Measurements from ENCODE around the gene TSPAN4.

The TSPAN4 gene

DNA sequence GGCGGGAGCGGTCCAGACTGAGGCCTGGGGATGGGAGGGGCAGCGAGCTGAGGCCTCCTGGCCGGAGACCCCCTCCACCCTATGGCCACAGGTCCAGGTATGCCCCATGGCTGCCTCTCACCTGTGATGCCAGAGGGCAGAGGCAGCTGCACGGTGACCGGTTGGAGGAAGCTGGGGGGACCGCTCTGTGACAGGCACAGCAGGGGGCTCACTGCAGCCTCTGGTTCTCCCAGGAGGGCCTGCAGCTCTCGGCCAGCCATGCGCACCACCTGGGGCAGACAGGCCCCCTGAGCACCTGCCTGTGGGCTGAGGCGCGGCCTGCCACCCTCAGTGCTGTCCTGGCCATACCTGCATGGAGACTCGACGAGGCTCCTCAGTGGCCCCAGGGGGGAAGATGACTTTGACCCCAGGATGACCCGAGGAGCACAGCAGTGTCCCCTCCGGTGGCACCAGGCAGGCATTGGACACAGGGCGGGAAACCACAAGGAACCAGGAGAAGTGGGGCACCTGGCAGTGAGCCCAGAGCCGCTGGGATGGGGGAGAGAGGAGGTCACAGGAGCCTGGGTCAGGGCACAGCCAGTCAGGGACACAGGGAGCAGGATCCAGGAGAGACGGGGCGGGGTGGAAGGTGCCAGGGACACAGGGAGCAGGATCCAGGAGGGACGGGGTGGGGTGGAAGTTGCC, 41.4 kb upstream of the TSPAN4 start:
- no peak for DNase-seq (ENCODE audit: low spot score)
- no peak overlapping the region for H3K4me3 Mint-ChIP-seq
- H3K27me3 Mint-ChIP-seq (ENCODE audit: low read depth), result no peaks in the 10 kb centered on the region
- peaks cover 11% of the 10 kb centered on the region for H3K4me1 Mint-ChIP-seq (ENCODE audit: low read depth)
- no peaks in the 10 kb centered on the region for H3K9me3 Mint-ChIP-seq
- peaks cover 3% of the 10 kb centered on the region for H3K36me3 Mint-ChIP-seq (ENCODE audit: low read depth)
- peak overlapping the region; percentile 20 for H3K27ac Mint-ChIP-seq

DNA sequence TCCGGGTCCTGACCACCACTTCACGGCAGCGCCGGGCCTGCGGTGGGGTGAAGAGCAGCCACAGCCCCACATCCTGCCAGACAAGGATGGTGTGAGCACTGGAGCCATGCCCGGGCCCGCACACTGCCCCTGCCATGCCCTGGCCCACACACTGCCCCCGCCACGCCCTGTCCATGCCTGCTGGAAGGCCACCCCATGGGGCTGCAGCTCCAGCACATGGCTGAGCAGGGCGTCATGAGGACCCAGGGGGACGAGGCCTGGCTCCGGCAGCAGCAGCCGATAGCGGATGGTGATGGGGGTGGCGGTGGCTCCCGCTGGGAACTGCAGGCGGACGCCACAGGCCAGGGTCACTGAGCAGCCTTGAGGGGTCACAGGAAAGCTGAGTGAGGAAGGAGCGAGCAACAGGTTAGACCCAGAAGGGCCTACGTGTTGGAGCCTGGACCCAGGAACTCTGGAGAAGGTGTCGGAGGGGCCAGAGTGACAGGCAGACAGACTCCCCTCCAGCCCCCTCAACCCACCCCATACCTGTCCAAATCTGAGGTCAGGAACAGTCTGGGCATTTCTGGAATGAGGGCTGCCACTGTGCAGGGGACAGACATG, 40.5 kb upstream of the TSPAN4 start:
- Mint-ChIP-seq H3K4me3 (no peak overlapping the region), H3K27ac (no peak overlapping the region), H3K9me3 (no peaks in the 10 kb centered on the region), H3K4me1 (ENCODE audit: low read depth) (peaks cover 5% of the 10 kb centered on the region), H3K36me3 (ENCODE audit: low read depth) (peaks cover 3% of the 10 kb centered on the region), H3K27me3 (ENCODE audit: low read depth) (no peaks in the 10 kb centered on the region)
- no peak for DNase-seq (ENCODE audit: low spot score)

GRCh38 chr11:802693-803466, 39.8 kb upstream of the TSPAN4 start:
- Mint-ChIP-seq H3K27ac (no peak overlapping the region), H3K4me1 (ENCODE audit: low read depth) (peaks cover 4% of the 10 kb centered on the region), H3K9me3 (no peaks in the 10 kb centered on the region), H3K36me3 (ENCODE audit: low read depth) (peaks cover 3% of the 10 kb centered on the region), H3K27me3 (ENCODE audit: low read depth) (no peaks in the 10 kb centered on the region), H3K4me3 (peak overlapping the region; percentile 58)
- DNase-seq (ENCODE audit: low spot score), result no peak

DNA sequence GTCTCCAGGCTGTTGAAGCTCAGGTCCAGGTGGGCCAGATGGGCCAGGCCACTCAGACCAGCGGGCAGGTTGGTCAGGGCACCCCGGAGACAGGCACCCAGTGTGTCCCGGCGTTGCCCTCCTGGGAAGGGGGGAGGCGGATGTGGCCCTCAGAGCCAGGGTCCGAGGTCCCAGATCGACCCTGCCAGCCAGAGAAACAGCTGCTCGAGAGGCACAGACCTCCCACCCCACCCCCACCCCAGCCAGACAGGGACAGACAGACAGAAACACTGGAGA, 39.2 kb upstream of the TSPAN4 start:
- peak overlapping the region; percentile 82 for H3K4me3 Mint-ChIP-seq
- H3K4me1 Mint-ChIP-seq (ENCODE audit: low read depth), result peaks cover 5% of the 10 kb centered on the region

GRCh38 chr11:803770-804598, 38.7 kb upstream of the TSPAN4 start:
- Mint-ChIP-seq H3K27me3 (ENCODE audit: low read depth) (no peaks in the 10 kb centered on the region), H3K4me1 (ENCODE audit: low read depth) (peaks cover 7% of the 10 kb centered on the region), H3K4me3 (peak overlapping the region; percentile 82), H3K9me3 (no peaks in the 10 kb centered on the region), H3K36me3 (ENCODE audit: low read depth) (peaks cover 4% of the 10 kb centered on the region), H3K27ac (peak overlapping the region; percentile 60)
- DNase-seq (ENCODE audit: low spot score), result no peak

More for the DNA sequence above, 39.2 kb upstream of the TSPAN4 start:
- H3K9me3 Mint-ChIP-seq, result no peaks in the 10 kb centered on the region
- H3K27ac Mint-ChIP-seq, result no peak overlapping the region
- DNase-seq (ENCODE audit: low spot score), result no peak
- no peaks in the 10 kb centered on the region for H3K27me3 Mint-ChIP-seq (ENCODE audit: low read depth)
- peaks cover 3% of the 10 kb centered on the region for H3K36me3 Mint-ChIP-seq (ENCODE audit: low read depth)

GRCh38 chr11:804599-804964, 38.1 kb upstream of the TSPAN4 start:
- Mint-ChIP-seq H3K4me1 (ENCODE audit: low read depth) (peaks cover 8% of the 10 kb centered on the region), H3K27ac (peak overlapping the region; percentile 60), H3K36me3 (ENCODE audit: low read depth) (peaks cover 5% of the 10 kb centered on the region), H3K4me3 (peak overlapping the region; percentile 82), H3K9me3 (no peaks in the 10 kb centered on the region), H3K27me3 (ENCODE audit: low read depth) (no peaks in the 10 kb centered on the region)
- no peak for DNase-seq (ENCODE audit: low spot score)

GRCh38 chr11:808427-809286, 34.0 kb upstream of the TSPAN4 start:
- H3K4me1 Mint-ChIP-seq (ENCODE audit: low read depth), result peaks cover 16% of the 10 kb centered on the region
- H3K36me3 Mint-ChIP-seq (ENCODE audit: low read depth), result peaks cover 31% of the 10 kb centered on the region
- H3K27ac Mint-ChIP-seq, result peak overlapping the region; percentile 93
- H3K27me3 Mint-ChIP-seq (ENCODE audit: low read depth), result no peaks in the 10 kb centered on the region
- peak overlapping the region; percentile 89 for H3K4me3 Mint-ChIP-seq
- H3K9me3 Mint-ChIP-seq, result no peaks in the 10 kb centered on the region
- DNase-seq (ENCODE audit: low spot score), result no peak

- no peaks in the 10 kb centered on the region for H3K27me3 Mint-ChIP-seq (ENCODE audit: low read depth)
- no peaks in the 10 kb centered on the region for H3K9me3 Mint-ChIP-seq
- peak; percentile 97 for DNase-seq (ENCODE audit: low spot score)
- H3K4me1 Mint-ChIP-seq (ENCODE audit: low read depth), result peaks cover 15% of the 10 kb centered on the region
- H3K36me3 Mint-ChIP-seq (ENCODE audit: low read depth), result peaks cover 33% of the 10 kb centered on the region
- peak within 1 kb of the TSS; percentile 93 for H3K27ac Mint-ChIP-seq
- H3K4me3 Mint-ChIP-seq, result peak within 1 kb of the TSS; percentile 89
Observed at GRCh38 chr11:809287-810039, 33.2 kb upstream of the TSPAN4 start, which contains the start of gene RPLP2. Gene RPLP2 (plus strand): TSS chr11:809967. CDS start chr11:810235, 268 bp downstream.

- Mint-ChIP-seq H3K27ac (peak overlapping the region; percentile 93), H3K9me3 (no peaks in the 10 kb centered on the region), H3K27me3 (ENCODE audit: low read depth) (no peaks in the 10 kb centered on the region), H3K4me1 (ENCODE audit: low read depth) (peaks cover 14% of the 10 kb centered on the region), H3K4me3 (peak overlapping the region; percentile 89), H3K36me3 (ENCODE audit: low read depth) (peaks cover 33% of the 10 kb centered on the region)
- DNase-seq (ENCODE audit: low spot score), result no peak
Observed at GRCh38 chr11:810040-810567, 32.5 kb upstream of the TSPAN4 start.

- H3K9me3 Mint-ChIP-seq, result no peaks in the 10 kb centered on the region
- peaks cover 14% of the 10 kb centered on the region for H3K4me1 Mint-ChIP-seq (ENCODE audit: low read depth)
- DNase-seq (ENCODE audit: low spot score), result no peak
- no peaks in the 10 kb centered on the region for H3K27me3 Mint-ChIP-seq (ENCODE audit: low read depth)
- peak overlapping the region; percentile 55 for H3K27ac Mint-ChIP-seq
- H3K4me3 Mint-ChIP-seq, result peak overlapping the region; percentile 88
- peaks cover 33% of the 10 kb centered on the region for H3K36me3 Mint-ChIP-seq (ENCODE audit: low read depth)
Observed at GRCh38 chr11:811446-812245, 31.0 kb upstream of the TSPAN4 start.

DNA sequence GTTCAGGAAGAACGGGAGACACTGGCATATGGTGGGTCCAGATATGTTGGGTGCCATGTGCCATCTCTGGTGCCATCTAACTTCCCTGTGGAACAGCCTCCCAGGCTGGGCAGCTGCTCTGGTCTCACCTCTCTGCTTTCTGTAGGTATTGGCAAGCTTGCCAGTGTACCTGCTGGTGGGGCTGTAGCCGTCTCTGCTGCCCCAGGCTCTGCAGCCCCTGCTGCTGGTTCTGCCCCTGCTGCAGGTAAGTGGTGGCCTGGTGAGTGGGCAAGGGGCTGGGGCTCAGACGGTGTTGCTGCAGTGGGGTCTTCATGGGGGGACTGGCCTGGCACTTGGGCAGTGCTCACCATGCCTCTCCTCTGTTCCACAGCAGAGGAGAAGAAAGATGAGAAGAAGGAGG, 30.3 kb upstream of the TSPAN4 start:
- Mint-ChIP-seq H3K4me1 (ENCODE audit: low read depth) (peaks cover 14% of the 10 kb centered on the region), H3K4me3 (peak overlapping the region; percentile 29), H3K27me3 (ENCODE audit: low read depth) (no peaks in the 10 kb centered on the region), H3K36me3 (ENCODE audit: low read depth) (peaks cover 33% of the 10 kb centered on the region), H3K27ac (peak overlapping the region; percentile 57), H3K9me3 (no peaks in the 10 kb centered on the region)
- no peak for DNase-seq (ENCODE audit: low spot score)

GRCh38 chr11:813072-813455, 29.6 kb upstream of the TSPAN4 start:
- H3K36me3 Mint-ChIP-seq (ENCODE audit: low read depth), result peaks cover 33% of the 10 kb centered on the region

More at GRCh38 chr11:813072-813455, 29.6 kb upstream of the TSPAN4 start:
- Mint-ChIP-seq H3K27me3 (ENCODE audit: low read depth) (no peaks in the 10 kb centered on the region), H3K4me1 (ENCODE audit: low read depth) (peaks cover 11% of the 10 kb centered on the region), H3K9me3 (no peaks in the 10 kb centered on the region), H3K27ac (no peak overlapping the region), H3K4me3 (peak overlapping the region; percentile 29)
- no peak for DNase-seq (ENCODE audit: low spot score)

Data from T-helper 2 cell treated with Interferon-gamma antibody and Interleukin-4, amounts not matched to agents 5 μg/mL and 100 μg/mL, for 36 hours (primary cell).